GM12878 (cell line): ENCODE data around the gene CASP3. TPM values are rescaled to one million over a fixed set of nuclear protein-coding genes. Genes with fewer than 3 reads are reported as not detected.

Experiments
- ATAC-seq: fragments of 200-7000 bp; cut with Tn5 transposase; 3 replicates; pipeline ENCODE4 v1.9.1; 2020; ENCODE audit warnings: mild to moderate bottlenecking, moderate library complexity
- BruUV-seq: library from RNA; stranded (reverse); fragments of 400-500 nt; replicated peaks from 2 replicates; lab custom pipeline; 2021; lab: Mats Ljungman, UMichigan
- CTCF ChIA-PET: fragments of 300-600 bp; sonication (Branson Sonifier 250); formaldehyde crosslinking; extraction: SDS; loops from one replicate; lab custom pipeline; 2021; ENCODE audit warnings: inconsistent platforms; lab: Yijun Ruan, JAX
- POLR2A ChIA-PET: fragments of 350-600 bp; formaldehyde crosslinking; extraction: SDS; loops from one replicate; lab custom pipeline; 2021; ENCODE audit warnings: inconsistent platforms; lab: Charles Lee
- RAD21 ChIA-PET: fragments of 300-600 bp; sonication (Branson Sonifier 250); formaldehyde crosslinking; loops from one replicate; lab custom pipeline; 2023; ENCODE audit warnings: antibody characterized with exemption; ENCODE audit not compliant: unreplicated experiment; lab: Charles Lee
- SMC1A ChIA-PET: fragments of 300-600 bp; sonication (Branson Sonifier 250); formaldehyde crosslinking; loops from one replicate; lab custom pipeline; 2023; ENCODE audit not compliant: unreplicated experiment, uncharacterized antibody; lab: Charles Lee
- DNase-seq: peaks from one replicate; pipeline ENCODE4 v3.0.0-alpha.2; 2011; ENCODE audit warnings: low read depth, low spot score
- FAIRE-seq: peaks from 3 replicates; lab custom pipeline; 2011; peaks lifted over from hg19 to GRCh38; lab: Jason Lieb, UNC
- H2AFZ ChIP-seq: 2 replicates; pipeline ENCODE4 v1.6.0; 2011; ENCODE audit warnings: low read depth, low read length, control low read depth; ENCODE audit not compliant: control insufficient read depth
- H3K27ac ChIP-seq: 2 replicates; pipeline ENCODE4 v1.5.1; 2011; ENCODE audit warnings: control low read depth; ENCODE audit not compliant: control insufficient read depth, insufficient read depth
- H3K27me3 ChIP-seq, 2 experiments: replicated peaks in 1 of 2; 2 replicates each; pipeline versions ENCODE4 v1.6.0 to v1.6.1; 2011; ENCODE audit warnings: low read length in 1 of 2; ENCODE audit not compliant: control insufficient read depth in 2 of 2, insufficient read depth in 2 of 2
- H3K36me3 ChIP-seq, 2 experiments: 2 replicates each; pipeline ENCODE4 v1.5.1; 2011; ENCODE audit warnings: low read length in 1 of 2; ENCODE audit not compliant: control insufficient read depth in 2 of 2, insufficient read depth in 2 of 2
- H3K4me1 ChIP-seq: 2 replicates; pipeline ENCODE4 v1.6.1; 2011; ENCODE audit warnings: mild to moderate bottlenecking, low read length, moderate library complexity, mixed read lengths; ENCODE audit not compliant: control insufficient read depth, insufficient read depth
- H3K4me2 ChIP-seq: 2 replicates; pipeline ENCODE4 v1.6.0; 2011; ENCODE audit warnings: control low read depth; ENCODE audit not compliant: control insufficient read depth, insufficient read depth
- H3K4me3 ChIP-seq: fragments of 200-600 bp; sonication (generic); 2 replicates; pipeline ENCODE4 v1.5.1; 2016
- H3K79me2 ChIP-seq: 2 replicates; pipeline ENCODE4 v1.6.0; 2011; ENCODE audit warnings: low read length; ENCODE audit not compliant: control insufficient read depth, insufficient read depth
- H3K9ac ChIP-seq: 2 replicates; pipeline ENCODE4 v1.8.0; 2011; ENCODE audit warnings: low read length, control low read depth, mixed read lengths; ENCODE audit not compliant: control insufficient read depth, insufficient read depth
- H3K9me3 ChIP-seq: replicated peaks from 3 replicates; pipeline ENCODE4 v1.5.1; 2011; ENCODE audit warnings: mild to moderate bottlenecking, low read length; ENCODE audit not compliant: control insufficient read depth, insufficient read depth
- H4K20me1 ChIP-seq: 2 replicates; pipeline ENCODE4 v1.6.0; 2011; ENCODE audit not compliant: control insufficient read depth, insufficient read depth
- ASH2L ChIP-seq: fragments of 300-600, 200-600 bp; sonication (generic); IDR thresholded peaks from 2 replicates; pipeline ENCODE4 v1.6.1; 2017; ENCODE audit warnings: low read depth, mild to moderate bottlenecking, borderline replicate concordance
- BCL3 ChIP-seq: IDR thresholded peaks from 2 replicates; pipeline ENCODE4 v1.6.1; 2011; ENCODE audit warnings: borderline replicate concordance, low read depth, mild to moderate bottlenecking, moderate library complexity, low read length; ENCODE audit not compliant: insufficient read depth, poor library complexity, severe bottlenecking
- BHLHE40 ChIP-seq, 2 experiments: fragments of 450-650 bp in 1 of 2; IDR thresholded peaks; 2 replicates each; pipeline ENCODE4 v1.6.1; 2011 to 2017; ENCODE audit warnings: low read depth in 2 of 2, borderline replicate concordance in 1 of 2, improper control_type of control experiment in 1 of 2, low read length in 1 of 2, mild to moderate bottlenecking in 1 of 2
- HCFC1 ChIP-seq: fragments of 150-350 bp; IDR thresholded peaks from 2 replicates; pipeline ENCODE4 v1.6.1; 2014; ENCODE audit warnings: low read length
- IKZF2 ChIP-seq, 2 experiments: fragments of 450-650 bp; IDR thresholded peaks; 2 replicates each; pipeline ENCODE4 v1.6.1; 2017; ENCODE audit warnings: mild to moderate bottlenecking in 2 of 2, moderate library complexity in 2 of 2
- IRF3 ChIP-seq: fragments of 450-650 bp; IDR thresholded peaks from 2 replicates; pipeline ENCODE4 v1.6.1; 2014; ENCODE audit warnings: mild to moderate bottlenecking
- IRF5 ChIP-seq: fragments of 450-650 bp; IDR thresholded peaks from 2 replicates; pipeline ENCODE4 v1.6.1; 2017; ENCODE audit warnings: borderline replicate concordance
- MEF2A ChIP-seq: IDR thresholded peaks from 2 replicates; pipeline ENCODE4 v1.6.1; 2011; ENCODE audit warnings: low read depth, mild to moderate bottlenecking, low read length, moderate library complexity; ENCODE audit not compliant: insufficient read depth
- NFXL1 ChIP-seq: fragments of 450-650 bp; IDR thresholded peaks from 2 replicates; pipeline ENCODE4 v1.6.1; 2017; ENCODE audit warnings: antibody characterized with exemption, mild to moderate bottlenecking, borderline replicate concordance
- PAX8 ChIP-seq: fragments of 450-650 bp; IDR thresholded peaks from 2 replicates; pipeline ENCODE4 v1.6.1; 2017; ENCODE audit warnings: mild to moderate bottlenecking, moderate library complexity
- RAD21 ChIP-seq: IDR thresholded peaks from 2 replicates; pipeline ENCODE4 v1.6.1; 2011; ENCODE audit warnings: mild to moderate bottlenecking, low read depth, low read length, moderate library complexity; ENCODE audit not compliant: insufficient read depth
- SREBF1 ChIP-seq: IDR thresholded peaks from 2 replicates; pipeline ENCODE4 v1.6.1; 2012; ENCODE audit warnings: mild to moderate bottlenecking, low read length
- ZBED1 ChIP-seq: IDR thresholded peaks from 2 replicates; pipeline ENCODE4 v1.6.1; 2016; ENCODE audit warnings: borderline replicate concordance
- WGBS: methylation state at CpG from one replicate; pipeline ENCODE4 v1.1.6; 2016; ENCODE audit warnings: low lambda C conversion rate; ENCODE audit not compliant: insufficient replicate concordance, insufficient coverage; ENCODE audit errors: missing lambda C conversion rate; 5-methylcytosine and 5-hydroxymethylcytosine counted together
- in situ Hi-C: fragments of 300-500 bp; cut with MboI; formaldehyde crosslinking; loops from 9 replicates; pipeline ENCODE4 v1.14.3; 2018; ENCODE audit warnings: mixed read lengths
- intact Hi-C: fragments of 100-400 bp; cut with micrococcal nuclease; formaldehyde crosslinking; loops from one replicate; pipeline ENCODE4 v1.14.2; 2022; ENCODE audit not compliant: unreplicated experiment
- polyA plus RNA-seq, 11 experiments: library from polyadenylated mRNA; depleted of rRNA in 4 of 11; unstranded in 6 of 11; stranded (reverse) in 5 of 11; fragments of >200 nt; fragmentation: Nextera tagmentation in 4 of 11; fragmentation: Illumina TruSeq in 1 of 11; extraction: Ambion mirVana in 4 of 11; extraction: Trizol in 1 of 11; gene quantifications; 1 replicate in 1 of 11; 2 replicates in 10 of 11; pipeline versions ENCODE4 v1.2.1 to v1.2.3, GENCODE V29; 2011 to 2016; ENCODE audit warnings: inconsistent platforms in 2 of 11, missing spikeins in 2 of 11, low read depth in 1 of 11
- total RNA-seq, 4 experiments: library from RNA; depleted of rRNA in 3 of 4; stranded (reverse); fragments of >200 nt in 3 of 4; fragmentation: Illumina TruSeq in 1 of 4; extraction: Trizol in 1 of 4; gene quantifications; 2 replicates each; pipeline versions ENCODE4 v1.2.1 to v1.2.3, GENCODE V29; 2013 to 2021
- TF ChIP-seq, protein P1 (sequence below): IDR thresholded peaks from 2 replicates; pipeline ENCODE4 v1.6.1; 2011; ENCODE audit warnings: mild to moderate bottlenecking, low read depth, low read length, moderate library complexity; ENCODE audit not compliant: insufficient replicate concordance

CASP3 gene
- total and polyA plus RNA-seq, 10 of the 15 experiments (the other 5 are each of a cell fraction or from before 2014, with no cell fraction given): 50.0 to 194 (median 74.4) TPM

- Histone ChIP-seq H3K27ac (no peak overlapping the region), H3K36me3 (no peaks in the 10 kb centered on the region), H3K9ac (no peak overlapping the region), H3K9me3 (no peaks in the 10 kb centered on the region), H3K27me3 (no peaks in the 10 kb centered on the region; a peak in 1 of 4 replicates), H2AFZ (no peak overlapping the region), H3K79me2 (no peaks in the 10 kb centered on the region), H3K4me3 (no peak overlapping the region), H3K4me1 (no peaks in the 10 kb centered on the region), H4K20me1 (no peaks in the 10 kb centered on the region), H3K4me2 (no peak overlapping the region)
- ChIA-PET SMC1A (no interaction called here), CTCF (no interaction called here), RAD21 (no interaction called here), POLR2A (interaction anchor here (0.6 kb wide), 1 partner anchor 10 kb away, joined by 5 read pairs; no protein-coding TSS in a partner anchor)
- intact Hi-C loops: no loop called here
- FAIRE-seq: no peak
- ATAC-seq: no peak
- in situ Hi-C loops: loop anchor here (10.0 kb wide), 1 partner anchor 59 kb away; no protein-coding TSS in a partner anchor
- 49% methylated on average over 8 of the region's 8 CpGs for WGBS
- no TSS peak for BruUV-seq
- TF ChIP-seq IRF3 (no peak), IRF5 (no peak), BHLHE40 (IDR thresholded peaks at IDR 0.05; ENCODE audit: borderline replicate concordance in 1 of 2, low read depth in 2 of 2, low read length in 1 of 2) (no peak), MEF2A (no peak), NFXL1 (no peak), PAX8 (no peak), IKZF2 (IDR thresholded peaks at IDR 0.05) (no peak), ZBED1 (no peak), BCL3 (no peak), ASH2L (no peak), RAD21 (no peak), SREBF1 (no peak), HCFC1 (no peak)
- TF ChIP-seq, protein P1, sequence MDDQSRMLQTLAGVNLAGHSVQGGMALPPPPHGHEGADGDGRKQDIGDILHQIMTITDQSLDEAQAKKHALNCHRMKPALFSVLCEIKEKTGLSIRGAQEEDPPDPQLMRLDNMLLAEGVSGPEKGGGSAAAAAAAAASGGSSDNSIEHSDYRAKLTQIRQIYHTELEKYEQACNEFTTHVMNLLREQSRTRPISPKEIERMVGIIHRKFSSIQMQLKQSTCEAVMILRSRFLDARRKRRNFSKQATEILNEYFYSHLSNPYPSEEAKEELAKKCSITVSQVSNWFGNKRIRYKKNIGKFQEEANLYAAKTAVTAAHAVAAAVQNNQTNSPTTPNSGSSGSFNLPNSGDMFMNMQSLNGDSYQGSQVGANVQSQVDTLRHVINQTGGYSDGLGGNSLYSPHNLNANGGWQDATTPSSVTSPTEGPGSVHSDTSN: no peak
- no peak for DNase-seq
Measured at GRCh38 chr4:184596044-184596616, 53.1 kb downstream of the CASP3 start.
